PC-3 (cell line): ENCODE data around the gene NLRP1.

Source experiments
- EZH2 ChIP-seq: fragments of 300-600 bp; sonication (generic); IDR thresholded peaks from one replicate; pipeline ENCODE4 v1.6.1; 2017; ENCODE audit warnings: antibody characterized with exemption, mild to moderate bottlenecking, low read length; ENCODE audit not compliant: unreplicated experiment
- TF ChIP-seq, protein P1 (sequence below): fragments of 300-600 bp; sonication (generic); conservative IDR thresholded peaks from 2 replicates; pipeline ENCODE4 v1.5.1; 2017; ENCODE audit warnings: antibody characterized with exemption, low read depth, mild to moderate bottlenecking, low read length

DNA sequence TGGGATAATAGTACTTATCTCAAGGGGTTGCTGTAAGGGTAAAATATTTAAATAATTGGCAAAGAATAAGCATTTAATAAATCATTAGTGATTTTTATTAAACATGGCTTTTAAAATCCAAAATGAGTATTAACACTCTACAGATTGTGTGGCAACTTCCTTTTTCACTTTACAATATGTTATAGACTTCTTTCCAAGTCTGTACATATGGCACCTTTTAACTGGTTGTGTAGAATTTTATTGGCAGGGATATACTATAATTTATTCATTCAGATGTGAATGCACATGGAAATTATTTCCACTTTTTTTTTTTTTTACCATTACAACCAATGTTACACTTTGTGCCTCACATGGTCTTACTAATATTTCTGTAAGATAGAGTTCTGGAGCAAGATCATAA lies 15.7 kb upstream of the NLRP1 start:
- TF ChIP-seq, protein P1, sequence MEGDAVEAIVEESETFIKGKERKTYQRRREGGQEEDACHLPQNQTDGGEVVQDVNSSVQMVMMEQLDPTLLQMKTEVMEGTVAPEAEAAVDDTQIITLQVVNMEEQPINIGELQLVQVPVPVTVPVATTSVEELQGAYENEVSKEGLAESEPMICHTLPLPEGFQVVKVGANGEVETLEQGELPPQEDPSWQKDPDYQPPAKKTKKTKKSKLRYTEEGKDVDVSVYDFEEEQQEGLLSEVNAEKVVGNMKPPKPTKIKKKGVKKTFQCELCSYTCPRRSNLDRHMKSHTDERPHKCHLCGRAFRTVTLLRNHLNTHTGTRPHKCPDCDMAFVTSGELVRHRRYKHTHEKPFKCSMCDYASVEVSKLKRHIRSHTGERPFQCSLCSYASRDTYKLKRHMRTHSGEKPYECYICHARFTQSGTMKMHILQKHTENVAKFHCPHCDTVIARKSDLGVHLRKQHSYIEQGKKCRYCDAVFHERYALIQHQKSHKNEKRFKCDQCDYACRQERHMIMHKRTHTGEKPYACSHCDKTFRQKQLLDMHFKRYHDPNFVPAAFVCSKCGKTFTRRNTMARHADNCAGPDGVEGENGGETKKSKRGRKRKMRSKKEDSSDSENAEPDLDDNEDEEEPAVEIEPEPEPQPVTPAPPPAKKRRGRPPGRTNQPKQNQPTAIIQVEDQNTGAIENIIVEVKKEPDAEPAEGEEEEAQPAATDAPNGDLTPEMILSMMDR: no peak
- TF ChIP-seq EZH2: no peak
